Pancreas (tissue), 10 donors: ENCODE results near the gene CKS2. TPM values are rescaled to one million over a fixed set of nuclear protein-coding genes. Genes with fewer than 3 reads are reported as not detected.

Experiments
- ATAC-seq, 4 donors: fragments of 200-7000 bp; cut with Tn5 transposase; one replicate each; pipeline versions ENCODE4 v1.8.0 to v1.9.1; 2020; ENCODE audit warnings: mild to moderate bottlenecking in 4 of 4, moderate library complexity in 4 of 4
- DNase-seq, 6 donors: peaks; one replicate each; pipeline ENCODE4 v3.0.0-alpha.2; 2020
- FAIRE-seq: peaks from 2 replicates; lab custom pipeline; 2012; peaks lifted over from hg19 to GRCh38; lab: Jason Lieb, UNC
- H3K27ac ChIP-seq, 4 donors: fragments of 200-600 bp; sonication (generic); 1 replicate in 3 of 4; 2 replicates in 1 of 4; pipeline versions ENCODE4 v1.5.0 to v1.8.0; 2020
- H3K27me3 ChIP-seq, 4 donors: fragments of 200-600 bp; one replicate each; pipeline ENCODE4 v1.8.0; 2021
- H3K36me3 ChIP-seq, 3 donors: fragments of 200-600 bp; sonication (generic) in 1 of 3; one replicate each; pipeline versions ENCODE4 v1.5.0 to v1.8.0; 2020 to 2021
- H3K4me1 ChIP-seq, 3 donors: fragments of 200-600 bp; one replicate each; pipeline ENCODE4 v1.8.0; 2021
- H3K4me3 ChIP-seq, 4 donors: fragments of 200-600 bp; sonication (generic) in 2 of 4; one replicate each; pipeline versions ENCODE4 v1.5.0 to v1.8.0; 2020 to 2021
- H3K9me3 ChIP-seq, 4 donors: fragments of 200-600 bp; one replicate each; pipeline ENCODE4 v1.8.0; 2021
- WGBS, 2 donors: extraction: QIAGEN DNeasy Blood & Tissue Kit; methylation state at CpG; one replicate each; pipeline ENCODE4 v1.1.7; 2013; 5-methylcytosine and 5-hydroxymethylcytosine counted together
- intact Hi-C, 3 donors: fragments of 100-400 bp; cut with DNase I; formaldehyde crosslinking; loops; one replicate each; pipeline versions ENCODE4 v1.11.1 to v1.14.2; 2022
- polyA plus RNA-seq, 2 donors: library from polyadenylated mRNA; stranded (reverse); fragments of 200-250 nt; gene quantifications; one replicate each; pipeline ENCODE4 v1.2.3, GENCODE V29; 2013
- total RNA-seq, 6 donors: library from RNA; stranded (reverse); fragmentation: NEBNext Ultra II Directional in 4 of 6; extraction: Animal tissue kit (Norgen Biotek cat#: 25700) in 4 of 6; gene quantifications; one replicate each; pipeline versions ENCODE4 v1.2.1 to v1.2.4, GENCODE V29; 2021 to 2023
- TF ChIP-seq, protein P1 (sequence below), 4 donors: fragments of 200-600 bp; sonication (generic) in 3 of 4; IDR thresholded peaks; one replicate each; pipeline versions ENCODE4 v1.5.0 to v1.8.0; 2021; ENCODE audit warnings: antibody characterized with exemption in 4 of 4
- donor health status: healthy with polysubstance abuse.
- donor health status: DM: no; HTN: no; CAD: no; lungs with moderate emphysema.
- donor health status: DM: no; HTN: no; CAD: no.
- donor health status: control.
- donor health status: control.
- donor health status: Bipolar disorder and iron deficiency.
- donor health status: DM: yes; HTN: yes; CAD: no.
- donor health status: DM: no; HTN: no; CAD: no.
- donor health status: DM: no; HTN: no; CAD: no.
- donor health status: DM: yes; HTN: yes; CAD: no.

CKS2 gene
- total and polyA plus RNA-seq, 8 donors, result 0.83 to 4.1 (median 3.0) TPM

GRCh38 chr9:89314955-89315354 lies 4.0 kb downstream of the CKS2 start:
- Histone ChIP-seq H3K36me3 (no peaks in the 10 kb centered on the region), H3K4me1 (peaks cover 6 to 24% (median 10%) of the 10 kb centered on the region in 3 donors), H3K27me3 (peaks cover 0 to 4% (median 0%) of the 10 kb centered on the region in 4 donors), H3K4me3 (no peak overlapping the region), H3K9me3 (no peaks in the 10 kb centered on the region), H3K27ac (no peak overlapping the region)
- 99 to 100% methylated on average over 1 of the region's 1 CpG for WGBS, 2 donors
- FAIRE-seq (no peak), DNase-seq (no peak), ATAC-seq (no peak)
- intact Hi-C loops, result no loop called here
- TF ChIP-seq, protein P1, sequence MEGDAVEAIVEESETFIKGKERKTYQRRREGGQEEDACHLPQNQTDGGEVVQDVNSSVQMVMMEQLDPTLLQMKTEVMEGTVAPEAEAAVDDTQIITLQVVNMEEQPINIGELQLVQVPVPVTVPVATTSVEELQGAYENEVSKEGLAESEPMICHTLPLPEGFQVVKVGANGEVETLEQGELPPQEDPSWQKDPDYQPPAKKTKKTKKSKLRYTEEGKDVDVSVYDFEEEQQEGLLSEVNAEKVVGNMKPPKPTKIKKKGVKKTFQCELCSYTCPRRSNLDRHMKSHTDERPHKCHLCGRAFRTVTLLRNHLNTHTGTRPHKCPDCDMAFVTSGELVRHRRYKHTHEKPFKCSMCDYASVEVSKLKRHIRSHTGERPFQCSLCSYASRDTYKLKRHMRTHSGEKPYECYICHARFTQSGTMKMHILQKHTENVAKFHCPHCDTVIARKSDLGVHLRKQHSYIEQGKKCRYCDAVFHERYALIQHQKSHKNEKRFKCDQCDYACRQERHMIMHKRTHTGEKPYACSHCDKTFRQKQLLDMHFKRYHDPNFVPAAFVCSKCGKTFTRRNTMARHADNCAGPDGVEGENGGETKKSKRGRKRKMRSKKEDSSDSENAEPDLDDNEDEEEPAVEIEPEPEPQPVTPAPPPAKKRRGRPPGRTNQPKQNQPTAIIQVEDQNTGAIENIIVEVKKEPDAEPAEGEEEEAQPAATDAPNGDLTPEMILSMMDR (IDR thresholded peaks at IDR 0.05), result no peak

DNA sequence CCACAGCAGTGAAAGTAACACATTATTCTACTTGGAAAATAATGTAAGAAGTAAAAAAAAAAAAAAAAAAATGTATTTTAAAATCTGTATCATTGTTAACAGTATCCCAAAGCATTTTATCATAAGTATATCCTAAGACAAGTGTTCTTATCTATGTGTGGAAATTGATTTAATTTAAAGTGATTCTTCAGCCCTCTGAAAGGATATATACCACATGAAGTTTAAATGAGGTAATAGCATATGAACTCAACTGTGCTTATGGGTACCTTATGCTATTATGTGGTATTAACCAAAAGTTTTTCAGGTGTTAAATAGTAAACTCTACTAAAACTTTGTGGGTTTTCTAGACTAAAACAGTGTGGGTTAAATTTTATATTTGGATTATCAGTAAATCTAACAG lies 4.5 kb downstream of the CKS2 start:
- peaks cover 11 to 26% (median 13%) of the 10 kb centered on the region in 3 donors for H3K4me1 ChIP-seq
- no peak for ATAC-seq
- DNase-seq, result no peak
- H3K27ac ChIP-seq, result no peak overlapping the region
- TF ChIP-seq, protein P1 (IDR thresholded peaks at IDR 0.05), result no peak
- no peak overlapping the region for H3K4me3 ChIP-seq
- H3K9me3 ChIP-seq, result no peaks in the 10 kb centered on the region
- no peak for FAIRE-seq
- intact Hi-C loops, result no loop called here
- no peaks in the 10 kb centered on the region for H3K36me3 ChIP-seq
- peaks cover 0 to 4% (median 0%) of the 10 kb centered on the region in 4 donors for H3K27me3 ChIP-seq

GRCh38 chr9:89317282-89317681 lies 6.3 kb downstream of the CKS2 start:
- FAIRE-seq (no peak), ATAC-seq (no peak), DNase-seq (no peak)
- no peak overlapping the region for H3K4me3 ChIP-seq
- H3K27ac ChIP-seq, result no peak overlapping the region
- no peaks in the 10 kb centered on the region for H3K9me3 ChIP-seq
- TF ChIP-seq, protein P1 (IDR thresholded peaks at IDR 0.05), result no peak
- peaks cover 0 to 4% (median 0%) of the 10 kb centered on the region in 4 donors for H3K27me3 ChIP-seq
- WGBS, 2 donors, result 89 to 96% methylated on average over 4 of the region's 4 CpGs
- intact Hi-C loops, result no loop called here
- no peaks in the 10 kb centered on the region for H3K36me3 ChIP-seq
- H3K4me1 ChIP-seq, result peaks cover 13 to 23% (median 17%) of the 10 kb centered on the region in 3 donors

DNA sequence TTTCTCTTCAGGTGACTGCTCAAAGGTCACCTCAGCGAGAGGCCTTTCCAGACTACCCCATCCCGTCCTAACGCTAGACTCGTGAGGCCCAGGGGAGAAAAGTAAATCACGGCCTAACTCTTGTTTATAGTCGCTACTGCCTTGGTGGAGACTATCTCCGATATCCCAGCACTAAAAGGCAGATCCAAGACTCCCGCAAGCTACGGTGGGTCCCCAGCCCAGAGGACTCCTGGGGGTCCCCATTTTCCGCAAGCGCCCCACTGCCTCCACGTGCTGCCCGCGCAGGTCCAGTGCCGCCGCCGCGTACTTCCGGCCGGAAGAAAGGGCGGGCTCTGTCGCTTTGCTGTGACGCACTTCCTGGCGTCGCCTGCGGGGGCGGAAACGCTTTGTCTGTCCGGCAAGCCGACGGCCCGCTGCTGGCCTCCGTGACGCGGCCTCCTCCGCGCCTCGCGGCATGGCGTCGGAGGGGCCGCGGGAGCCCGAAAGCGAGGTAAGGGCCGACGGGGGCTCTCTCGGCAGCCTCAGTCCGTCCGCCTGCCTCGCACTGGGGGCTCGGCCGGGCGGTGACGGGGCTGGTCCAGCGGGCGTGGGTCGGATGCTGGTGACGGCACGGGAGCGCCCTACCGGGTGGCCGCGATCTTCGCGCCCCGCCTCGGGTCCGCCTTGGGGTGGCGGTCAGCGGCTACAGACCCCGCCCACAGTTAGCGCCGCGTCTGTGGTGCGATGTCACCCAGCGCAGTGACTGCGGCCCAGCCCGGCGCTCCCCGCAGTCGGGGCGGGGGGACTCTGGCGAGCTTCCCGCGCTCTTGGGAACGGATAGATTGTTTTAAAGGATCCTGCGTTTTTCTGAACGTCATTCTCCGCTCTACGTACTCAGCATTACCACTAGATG lies 7.4 kb downstream of the CKS2 start, which contains the start of gene SECISBP2:
TSS of gene SECISBP2 (plus strand) at position 378 of the 892 bp plus-strand sequence. CDS start at position 455, 77 bp downstream.
- peaks cover 13 to 28% (median 17%) of the 10 kb centered on the region in 3 donors for H3K4me1 ChIP-seq

More for the DNA sequence above, 7.4 kb downstream of the CKS2 start, which contains the start of gene SECISBP2:
- no peaks in the 10 kb centered on the region for H3K9me3 ChIP-seq
- peak within 1 kb of the TSS; percentile 52 to 80 (median 64) for H3K4me3 ChIP-seq
- no peak for FAIRE-seq
- H3K27ac ChIP-seq, result peak within 1 kb of the TSS; percentile 99 to 100 (median 100)
- peak; percentile 93 to 99 (median 97) for DNase-seq
- peak; percentile 95 to 97 (median 96) for ATAC-seq
- H3K36me3 ChIP-seq, result no peaks in the 10 kb centered on the region
- 0% methylated on average over 85 to 91 of the region's 91 CpGs for WGBS, 2 donors
- TF ChIP-seq, protein P1 (IDR thresholded peaks at IDR 0.05), result peak in 3 of 4 donors; percentile 33 to 65 (median 49)
- no peaks in the 10 kb centered on the region for H3K27me3 ChIP-seq
- intact Hi-C loops, result no loop called here
